Measurements from ENCODE around the gene SCLT1. TPM values are rescaled to one million over a fixed set of nuclear protein-coding genes. Genes with fewer than 3 reads are reported as not detected.
A peak's percentile ranks its signal among the peaks of the same experiment; 100 is the strongest.

Gene SCLT1
- total RNA-seq, 4 donors from 2014 or later: 12.9 to 28.6 (median 20.8) TPM

- DNase-seq: no peak
- 93 to 96% methylated on average over 2 of the region's 2 CpGs for WGBS, 2 donors
- no peak for TF ChIP-seq CTCF (IDR thresholded peaks at IDR 0.05)
- no peak for TF ChIP-seq POLR2A (IDR thresholded peaks at IDR 0.05)
- Histone ChIP-seq H3K27ac (peak overlapping the region in 1 of 3 donors; percentile 23), H3K9me3 (no peaks in the 10 kb centered on the region), H3K27me3 (no peaks in the 10 kb centered on the region), H3K4me1 (peaks cover 46 to 58% of the 10 kb centered on the region in 2 donors), H3K36me3 (peaks cover 7 to 21% of the 10 kb centered on the region in 2 donors), H3K4me3 (replicated peaks in 1 of 3) (no peak overlapping the region)
- intact Hi-C loops (cut with DNase I): no loop called here
Measured at GRCh38 chr4:128840711-128841318, 252.5 kb downstream of the SCLT1 start.

GRCh38 chr4:128837679-128838078 lies 255.7 kb downstream of the SCLT1 start:
- TF ChIP-seq CTCF (IDR thresholded peaks at IDR 0.05) (no peak), POLR2A (IDR thresholded peaks at IDR 0.05) (no peak)
- no peaks in the 10 kb centered on the region for H3K27me3 ChIP-seq
- no peak overlapping the region for H3K4me3 ChIP-seq (replicated peaks in 1 of 3)
- DNase-seq: no peak
- intact Hi-C loops (cut with DNase I): no loop called here
- H3K27ac ChIP-seq: no peak overlapping the region
- H3K9me3 ChIP-seq: no peaks in the 10 kb centered on the region
- 87 to 88% methylated on average over 3 of the region's 3 CpGs for WGBS, 2 donors
- peaks cover 0 to 5% of the 10 kb centered on the region in 2 donors for H3K36me3 ChIP-seq
- H3K4me1 ChIP-seq: peaks cover 39 to 50% of the 10 kb centered on the region in 2 donors

- no peaks in the 10 kb centered on the region for H3K9me3 ChIP-seq
- TF ChIP-seq POLR2A (IDR thresholded peaks at IDR 0.05) (no peak), CTCF (IDR thresholded peaks at IDR 0.05) (no peak)
- no peaks in the 10 kb centered on the region for H3K27me3 ChIP-seq
- H3K36me3 ChIP-seq: peaks cover 0 to 10% of the 10 kb centered on the region in 2 donors
- H3K4me3 ChIP-seq (replicated peaks in 1 of 3): no peak overlapping the region
- intact Hi-C loops (cut with DNase I): no loop called here
- WGBS, 2 donors: 92 to 96% methylated on average over 2 of the region's 2 CpGs
- H3K4me1 ChIP-seq: peaks cover 44 to 55% of the 10 kb centered on the region in 2 donors
- no peak for DNase-seq
- no peak overlapping the region for H3K27ac ChIP-seq
Measured at GRCh38 chr4:128837198-128837597, 256.1 kb downstream of the SCLT1 start.

GRCh38 chr4:128835498-128836222 lies 257.7 kb downstream of the SCLT1 start:
- H3K9me3 ChIP-seq: no peaks in the 10 kb centered on the region
- peaks cover 48 to 56% of the 10 kb centered on the region in 2 donors for H3K4me1 ChIP-seq
- H3K36me3 ChIP-seq: peaks cover 0 to 12% of the 10 kb centered on the region in 2 donors
- H3K27me3 ChIP-seq: no peaks in the 10 kb centered on the region
- 57 to 65% methylated on average over 5 to 7 of the region's 8 CpGs for WGBS, 2 donors
- DNase-seq: peak; percentile 92 to 93
- no peak overlapping the region for H3K4me3 ChIP-seq (replicated peaks in 1 of 3)
- TF ChIP-seq POLR2A (IDR thresholded peaks at IDR 0.05): peak in 1 of 2 donors; percentile 47
- no peak for TF ChIP-seq CTCF (IDR thresholded peaks at IDR 0.05)
- H3K27ac ChIP-seq: peak overlapping the region; percentile 64 to 91 (median 78)
- intact Hi-C loops (cut with DNase I): no loop called here

Small RNAs within 50 kb of the gene (small RNA-seq; reads per million reads assigned to genes)
- gene AC093826.2: not detected

Other genes starting within 250 kb of the SCLT1 start
- gene C4orf33, start 2.6 kb upstream of the SCLT1 start, total RNA-seq: 10 to 100 TPM; 22.6 to 25.1 (median 23.7) TPM

Data from thyroid gland (tissue), 4 donors.